ENCODE results near the gene CSMD2. TPM values are rescaled to one million over a fixed set of nuclear protein-coding genes. Genes with fewer than 3 reads are reported as not detected.

The CSMD2 gene
- total RNA-seq, 1 experiment from 2014 or later = 0.22 TPM

DNA sequence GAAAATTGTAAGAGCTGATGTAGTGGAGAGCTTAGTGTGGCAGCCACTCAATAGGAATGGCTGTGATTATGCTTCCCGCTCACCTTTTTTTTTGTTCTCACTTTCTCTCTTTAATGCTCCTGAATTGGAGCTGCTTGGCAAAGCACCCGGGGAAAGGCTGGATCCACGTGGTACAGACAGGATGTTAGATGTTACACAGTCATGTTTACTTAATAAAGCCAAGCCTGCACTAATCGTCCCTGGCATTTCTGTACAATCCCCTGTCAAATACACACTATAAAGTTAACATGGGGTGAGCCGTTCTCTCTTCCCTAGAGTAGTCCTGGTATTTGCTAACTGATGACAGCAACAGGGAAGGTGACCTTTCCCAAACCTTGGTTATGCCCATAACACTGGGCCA, 504.8 kb downstream of the CSMD2 start:
- ChIA-PET POLR2A (no interaction called here), RAD21 (ENCODE audit: low non-redundant PET in 1 of 2, low total read pairs in 2 of 2, uncharacterized antibody in 2 of 2, unreplicated experiment in 2 of 2) (no interaction called here)
- no peaks in the 10 kb centered on the region for H3K36me3 ChIP-seq (ENCODE audit: control insufficient read depth in 1 of 2, insufficient read depth in 2 of 2, low read length in 2 of 2)

More for the DNA sequence above, 504.8 kb downstream of the CSMD2 start:
- ATAC-seq (no peak), DNase-seq (ENCODE audit: low read depth, low spot score) (no peak)
- CTCF ChIA-PET = interaction anchor here (0.7 kb wide), 1 partner anchor 27 kb away, joined by 3 read pairs; no protein-coding TSS in a partner anchor
- Histone ChIP-seq H3K79me2 (ENCODE audit: insufficient read depth, low read length) (no peaks in the 10 kb centered on the region), H3K4me3 (replicated peaks in 1 of 2; ENCODE audit: low read depth in 1 of 2, low read length in 2 of 2) (no peak overlapping the region), H3K27ac (ENCODE audit: low read depth, low read length) (no peak overlapping the region), H3K9me3 (ENCODE audit: control insufficient read depth in 1 of 2, insufficient read depth in 1 of 2, low read depth in 1 of 2, low read length in 2 of 2) (no peaks in the 10 kb centered on the region), H2AFZ (ENCODE audit: low read depth, low read length, poor library complexity, severe bottlenecking) (no peak overlapping the region), H4K20me1 (ENCODE audit: insufficient read depth) (no peaks in the 10 kb centered on the region), H3K9ac (ENCODE audit: low read length) (no peak overlapping the region), H3K4me1 (ENCODE audit: control insufficient read depth in 1 of 2, insufficient read depth in 2 of 2, low read length in 2 of 2) (no peaks in the 10 kb centered on the region), H3K27me3 (ENCODE audit: insufficient read depth, low read length) (peaks cover 23% of the 10 kb centered on the region; the same call in 1 of the 2 replicates), H3K4me2 (ENCODE audit: low read length) (no peak overlapping the region), H3K9me2 (ENCODE audit: insufficient read depth) (no peaks in the 10 kb centered on the region)
- TF ChIP-seq ATF3 (IDR thresholded peaks at IDR 0.05) (no peak), EZH2 (IDR thresholded peaks at IDR 0.05) (no peak), ZNF274 (IDR thresholded peaks at IDR 0.05; ENCODE audit: low read depth, low read length) (no peak), SIN3A (IDR thresholded peaks at IDR 0.05; ENCODE audit: low read depth) (no peak), EGR1 (IDR thresholded peaks at IDR 0.05; ENCODE audit: low read depth) (no peak), TCF7L2 (IDR thresholded peaks at IDR 0.05; ENCODE audit: borderline replicate concordance, extremely low read depth, insufficient read depth, insufficient read length) (no peak), MAX (IDR thresholded peaks at IDR 0.05) (no peak), YY1 (IDR thresholded peaks at IDR 0.05; ENCODE audit: extremely low read depth, insufficient replicate concordance, low read depth, low read length) (no peak)
- TF ChIP-seq, protein P1, sequence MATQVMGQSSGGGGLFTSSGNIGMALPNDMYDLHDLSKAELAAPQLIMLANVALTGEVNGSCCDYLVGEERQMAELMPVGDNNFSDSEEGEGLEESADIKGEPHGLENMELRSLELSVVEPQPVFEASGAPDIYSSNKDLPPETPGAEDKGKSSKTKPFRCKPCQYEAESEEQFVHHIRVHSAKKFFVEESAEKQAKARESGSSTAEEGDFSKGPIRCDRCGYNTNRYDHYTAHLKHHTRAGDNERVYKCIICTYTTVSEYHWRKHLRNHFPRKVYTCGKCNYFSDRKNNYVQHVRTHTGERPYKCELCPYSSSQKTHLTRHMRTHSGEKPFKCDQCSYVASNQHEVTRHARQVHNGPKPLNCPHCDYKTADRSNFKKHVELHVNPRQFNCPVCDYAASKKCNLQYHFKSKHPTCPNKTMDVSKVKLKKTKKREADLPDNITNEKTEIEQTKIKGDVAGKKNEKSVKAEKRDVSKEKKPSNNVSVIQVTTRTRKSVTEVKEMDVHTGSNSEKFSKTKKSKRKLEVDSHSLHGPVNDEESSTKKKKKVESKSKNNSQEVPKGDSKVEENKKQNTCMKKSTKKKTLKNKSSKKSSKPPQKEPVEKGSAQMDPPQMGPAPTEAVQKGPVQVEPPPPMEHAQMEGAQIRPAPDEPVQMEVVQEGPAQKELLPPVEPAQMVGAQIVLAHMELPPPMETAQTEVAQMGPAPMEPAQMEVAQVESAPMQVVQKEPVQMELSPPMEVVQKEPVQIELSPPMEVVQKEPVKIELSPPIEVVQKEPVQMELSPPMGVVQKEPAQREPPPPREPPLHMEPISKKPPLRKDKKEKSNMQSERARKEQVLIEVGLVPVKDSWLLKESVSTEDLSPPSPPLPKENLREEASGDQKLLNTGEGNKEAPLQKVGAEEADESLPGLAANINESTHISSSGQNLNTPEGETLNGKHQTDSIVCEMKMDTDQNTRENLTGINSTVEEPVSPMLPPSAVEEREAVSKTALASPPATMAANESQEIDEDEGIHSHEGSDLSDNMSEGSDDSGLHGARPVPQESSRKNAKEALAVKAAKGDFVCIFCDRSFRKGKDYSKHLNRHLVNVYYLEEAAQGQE (IDR thresholded peaks at IDR 0.05; ENCODE audit: low read depth) = no peak
- intact Hi-C loops (cut with micrococcal nuclease) = no loop called here
- BruUV-seq (replicated peaks) = no TSS peak
